SK-N-MC (cell line): ENCODE measurements around the gene TOP3B.

Experiments used
- EZH2 ChIP-seq: fragments of 200-600 bp; sonication (generic); IDR thresholded peaks from one replicate; pipeline ENCODE4 v1.6.1; 2017; ENCODE audit warnings: antibody characterized with exemption
- POLR2AphosphoS5 ChIP-seq: IDR thresholded peaks from 2 replicates; pipeline ENCODE4 v1.6.1; 2012; ENCODE audit warnings: mild to moderate bottlenecking, low read depth, low read length, borderline replicate concordance

DNA sequence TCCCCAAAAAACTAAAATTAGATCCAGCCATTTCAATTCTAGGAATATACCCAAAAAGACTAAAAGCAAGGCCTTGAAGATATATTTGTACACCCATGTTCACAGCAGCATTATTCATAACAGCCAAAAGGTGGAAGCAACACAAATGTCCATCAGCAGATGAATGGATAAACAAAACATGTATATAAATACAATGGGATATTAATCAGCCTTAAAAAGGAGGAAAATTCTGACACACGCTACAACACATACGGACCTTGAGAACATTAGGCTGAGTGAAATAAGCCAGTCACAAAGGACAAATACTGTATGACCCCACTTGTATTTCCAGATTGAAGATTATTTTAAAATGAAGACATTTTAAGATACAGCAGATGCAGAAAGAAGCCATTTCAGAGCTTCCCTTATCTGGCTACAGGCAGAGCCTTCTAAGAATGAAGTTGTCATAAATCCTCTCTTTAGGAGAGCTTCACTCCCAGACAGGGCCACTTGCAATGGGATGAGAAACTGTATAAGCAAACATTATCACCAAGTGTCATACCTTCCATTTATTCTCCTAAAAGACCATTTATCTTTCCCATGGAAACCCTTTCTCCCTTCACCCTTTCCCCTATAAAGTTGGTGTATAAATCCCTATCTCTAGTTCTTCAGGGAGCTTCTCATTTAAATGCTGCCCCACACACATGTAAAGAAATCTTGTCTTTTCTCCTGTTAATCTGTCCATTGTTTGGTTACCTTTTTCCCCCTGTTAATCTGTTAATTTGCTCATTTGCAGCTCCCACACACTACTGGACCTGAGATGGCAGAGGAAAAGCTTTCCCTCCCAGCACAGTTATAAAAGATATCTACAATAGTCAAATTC, 19.3 kb upstream of the TOP3B start:
- no peak for TF ChIP-seq EZH2
- no peak for TF ChIP-seq POLR2AphosphoS5
